Heart left ventricle (tissue), 16 donors: ENCODE results near the gene ITPR3. TPM values are rescaled to one million over a fixed set of nuclear protein-coding genes. Genes with fewer than 3 reads are reported as not detected.

ENCODE experiments used
- ATAC-seq, 4 donors: fragments of 200-7000 bp; cut with Tn5 transposase; one replicate each; pipeline ENCODE4 v1.9.1; 2020 to 2022; ENCODE audit warnings: moderate library complexity in 4 of 4, mild to moderate bottlenecking in 3 of 4, moderate number of reproducible peaks in 1 of 4
- DNase-seq, 5 donors: peaks; one replicate each; pipeline ENCODE4 v3.0.0-alpha.2; 2020
- H3K27ac ChIP-seq, 12 donors: fragments of 200-600 bp; sonication (generic) in 4 of 12; one replicate each; pipeline versions ENCODE4 v1.5.0 to v1.8.0; 2016 to 2022; ENCODE audit warnings: mild to moderate bottlenecking in 2 of 12
- H3K27me3 ChIP-seq, 9 donors: fragments of 200-600 bp; sonication (generic) in 2 of 9; one replicate each; pipeline versions ENCODE4 v1.5.1 to v1.8.0; 2016 to 2022; ENCODE audit warnings: mild to moderate bottlenecking in 3 of 9
- H3K36me3 ChIP-seq, 9 donors: fragments of 200-600 bp; sonication (generic) in 2 of 9; one replicate each; pipeline versions ENCODE4 v1.5.0 to v1.8.0; 2018 to 2022; ENCODE audit warnings: mild to moderate bottlenecking in 2 of 9
- H3K4me1 ChIP-seq, 12 donors: fragments of 200-600 bp; sonication (generic) in 4 of 12; one replicate each; pipeline versions ENCODE4 v1.5.0 to v1.8.0; 2016 to 2022; ENCODE audit warnings: mild to moderate bottlenecking in 3 of 12
- H3K4me3 ChIP-seq, 12 donors: fragments of 200-600 bp; sonication (generic) in 4 of 12; one replicate each; pipeline versions ENCODE4 v1.5.0 to v1.8.0; 2017 to 2022; ENCODE audit warnings: mild to moderate bottlenecking in 9 of 12, moderate library complexity in 4 of 12
- H3K9me3 ChIP-seq, 12 donors: fragments of 200-600 bp; sonication (generic) in 4 of 12; one replicate each; pipeline versions ENCODE4 v1.5.0 to v1.8.0; 2016 to 2022; ENCODE audit warnings: mild to moderate bottlenecking in 1 of 12
- POLR2A ChIP-seq, 2 donors: fragments of 450-650 bp; IDR thresholded peaks; one replicate each; pipeline ENCODE4 v1.6.1; 2017; ENCODE audit warnings: antibody characterized with exemption in 2 of 2, mild to moderate bottlenecking in 2 of 2, moderate library complexity in 2 of 2
- WGBS, 4 donors: extraction: QIAGEN DNeasy Blood & Tissue Kit in 2 of 4; methylation state at CpG; one replicate each; pipeline versions ENCODE4 v1.1.5 to v1.1.7; 2013 to 2018; 5-methylcytosine and 5-hydroxymethylcytosine counted together
- intact Hi-C, 10 donors: fragments of 100-400 bp; cut with DNase I; formaldehyde crosslinking; loops; one replicate each; pipeline versions ENCODE4 v1.11.1 to v1.14.2; 2022
- polyA plus RNA-seq, 2 donors: library from polyadenylated mRNA; stranded (reverse); fragments of 200-250 nt; gene quantifications; one replicate each; pipeline ENCODE4 v1.2.3, GENCODE V29; 2013
- total RNA-seq, 9 donors: library from RNA; depleted of rRNA in 2 of 9; stranded (reverse); fragments of >200 nt in 2 of 9; fragmentation: NEBNext Ultra II Directional in 3 of 9; extraction: Animal tissue kit (Norgen Biotek cat#: 25700) in 3 of 9; gene quantifications; one replicate each; pipeline versions ENCODE4 v1.1.0 to v1.2.4, GENCODE V29; 2016 to 2023
- TF ChIP-seq, protein P1 (sequence below), 12 donors: fragments of 200-600 bp; sonication (generic) in 4 of 12; IDR thresholded peaks; one replicate each; pipeline versions ENCODE4 v1.5.0 to v1.8.0; 2018 to 2022; ENCODE audit warnings: antibody characterized with exemption in 12 of 12, mild to moderate bottlenecking in 5 of 12
- donor health status: ischemic (EF 13 %, LVEDD 7.1; RV severe dilation, severe dysfunction).
- donor health status: healthy with polysubstance abuse.
- donor health status: DM: no; HTN: yes; CAD: no.
- donor health status: DM: no; HTN: no; CAD: no.
- donor health status: ischemic (EF 25% LVEDD 6.9; RV normal size, moderate dysfunction).
- donor health status: ischemic (EF 25% LVEDD 5.7; RV mildly dilated, moderate dysfunction).
- donor health status: healthy.
- donor health status: DM: yes; HTN: yes; CAD: no.
- donor health status: ischemic (EF 35%, LVEDD 5.7; RV mildly dilated, moderate dysfunction).
- donor health status: nonischemic (EF 11% LVEDD 7.7; RV severe dilation, severe dysfunction).
- donor health status: DM: yes; HTN: yes; CAD: no.
- donor health status: PGD.
- donor health status: ischemic (EF 29% LVEDD 5.4; RV normal size, mild dysfunction).
- donor health status: nonischemic (EF 23%, LVEDD 6.1; RV moderate dilation, normal function).

Gene ITPR3
- total and polyA plus RNA-seq, 11 donors: 4.8 to 33.5 (median 7.8) TPM

DNA sequence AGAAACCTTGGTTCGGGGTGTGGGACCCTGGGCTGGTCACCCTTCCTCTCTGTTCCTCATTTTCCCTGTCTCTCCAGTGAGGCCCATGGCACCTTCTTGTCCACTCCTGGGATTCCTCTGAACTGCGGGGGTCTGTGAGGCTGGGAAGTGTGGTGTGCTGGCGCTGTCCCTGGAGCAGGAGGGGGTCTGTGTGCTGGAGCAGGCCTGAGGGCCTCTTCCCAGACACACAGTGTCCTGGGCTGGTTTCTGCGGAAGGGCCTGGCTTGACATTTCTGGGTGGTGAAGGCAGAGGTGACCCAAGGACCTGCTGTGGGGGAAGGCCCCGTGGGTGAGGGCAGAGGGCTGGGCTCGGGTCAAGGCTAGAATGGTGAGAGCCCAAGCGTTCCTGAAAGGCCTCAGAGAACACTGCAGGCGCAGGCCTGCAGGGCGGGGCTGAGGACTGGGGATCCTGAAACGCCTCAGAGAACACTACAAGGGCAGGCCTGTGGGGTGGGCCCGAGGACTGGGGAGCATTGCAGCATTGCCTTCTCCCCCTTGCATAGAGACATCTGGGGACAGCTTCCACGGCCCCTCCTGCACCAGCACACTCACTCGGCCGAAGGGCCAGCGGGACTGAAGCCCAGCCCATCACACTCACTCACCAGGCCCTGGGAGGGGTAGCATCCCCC, 30.5 kb upstream of the ITPR3 start:
- TF ChIP-seq, protein P1, sequence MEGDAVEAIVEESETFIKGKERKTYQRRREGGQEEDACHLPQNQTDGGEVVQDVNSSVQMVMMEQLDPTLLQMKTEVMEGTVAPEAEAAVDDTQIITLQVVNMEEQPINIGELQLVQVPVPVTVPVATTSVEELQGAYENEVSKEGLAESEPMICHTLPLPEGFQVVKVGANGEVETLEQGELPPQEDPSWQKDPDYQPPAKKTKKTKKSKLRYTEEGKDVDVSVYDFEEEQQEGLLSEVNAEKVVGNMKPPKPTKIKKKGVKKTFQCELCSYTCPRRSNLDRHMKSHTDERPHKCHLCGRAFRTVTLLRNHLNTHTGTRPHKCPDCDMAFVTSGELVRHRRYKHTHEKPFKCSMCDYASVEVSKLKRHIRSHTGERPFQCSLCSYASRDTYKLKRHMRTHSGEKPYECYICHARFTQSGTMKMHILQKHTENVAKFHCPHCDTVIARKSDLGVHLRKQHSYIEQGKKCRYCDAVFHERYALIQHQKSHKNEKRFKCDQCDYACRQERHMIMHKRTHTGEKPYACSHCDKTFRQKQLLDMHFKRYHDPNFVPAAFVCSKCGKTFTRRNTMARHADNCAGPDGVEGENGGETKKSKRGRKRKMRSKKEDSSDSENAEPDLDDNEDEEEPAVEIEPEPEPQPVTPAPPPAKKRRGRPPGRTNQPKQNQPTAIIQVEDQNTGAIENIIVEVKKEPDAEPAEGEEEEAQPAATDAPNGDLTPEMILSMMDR (IDR thresholded peaks at IDR 0.05): no peak
- no peak for TF ChIP-seq POLR2A (IDR thresholded peaks at IDR 0.05)
- H3K36me3 ChIP-seq: no peaks in the 10 kb centered on the region
- WGBS, 4 donors: 66 to 80% (median 70%) methylated on average over 9 to 15 of the region's 15 CpGs
- no peaks in the 10 kb centered on the region for H3K9me3 ChIP-seq
- peaks cover 3 to 42% (median 29%) of the 10 kb centered on the region in 12 donors for H3K4me1 ChIP-seq
- H3K4me3 ChIP-seq: no peak overlapping the region
- ATAC-seq: peak in 2 of 4 donors; percentile 3 to 22
- intact Hi-C loops: loop anchor here in 6 of 10 donors (1.0 to 5.0 kb wide), 8 partner anchors 30 to 110 kb away; partner anchors contain the start of gene ITPR3 (in 1 of the 6)
- peak overlapping the region; percentile 54 to 94 (median 80) for H3K27ac ChIP-seq
- DNase-seq: no peak
- H3K27me3 ChIP-seq: no peaks in the 10 kb centered on the region

DNA sequence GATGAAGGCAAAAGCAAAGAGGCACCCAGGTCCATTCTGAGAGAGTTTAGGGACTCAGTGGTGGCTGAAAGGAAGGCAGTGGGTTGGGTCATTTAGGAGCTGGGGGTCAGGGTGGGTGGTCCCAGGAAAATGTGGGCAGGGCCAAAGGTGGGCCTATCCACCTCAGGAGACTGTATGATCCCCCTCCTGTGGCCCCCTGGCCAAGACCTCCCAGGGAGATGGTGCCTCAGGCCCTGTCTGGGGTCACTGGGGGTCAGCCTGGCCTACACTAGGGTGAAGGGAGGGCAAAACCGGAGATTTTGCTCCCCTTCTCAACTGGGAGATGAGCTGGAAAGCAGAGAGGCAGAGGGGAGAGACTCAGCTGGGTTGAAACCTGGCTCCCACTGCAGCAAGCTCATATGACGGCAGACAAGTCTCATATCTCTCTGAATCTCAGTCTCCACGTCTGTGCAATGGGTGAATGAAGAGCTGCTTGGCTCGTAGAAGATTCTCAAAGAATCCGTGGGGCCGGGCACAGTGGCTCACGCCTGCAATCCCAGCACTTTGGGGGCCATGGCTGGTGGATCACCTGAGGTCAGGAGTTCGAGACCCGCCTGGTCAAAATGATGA, 29.6 kb upstream of the ITPR3 start:
- WGBS, 4 donors: 97 to 99% (median 97%) methylated on average over 8 to 9 of the region's 9 CpGs
- peaks cover 3 to 36% (median 24%) of the 10 kb centered on the region in 12 donors for H3K4me1 ChIP-seq
- peak overlapping the region in 6 of 12 donors; percentile 63 to 94 (median 81) for H3K27ac ChIP-seq
- H3K9me3 ChIP-seq: no peaks in the 10 kb centered on the region
- H3K4me3 ChIP-seq: no peak overlapping the region
- DNase-seq (no peak), ATAC-seq (no peak)
- H3K27me3 ChIP-seq: no peaks in the 10 kb centered on the region
- intact Hi-C loops: loop anchor here in 5 of 10 donors (2.0 to 5.0 kb wide), 6 partner anchors 29 to 109 kb away; partner anchors contain the start of gene ITPR3 (in 1 of the 5)
- TF ChIP-seq, protein P1 (IDR thresholded peaks at IDR 0.05): no peak
- no peak for TF ChIP-seq POLR2A (IDR thresholded peaks at IDR 0.05)
- H3K36me3 ChIP-seq: no peaks in the 10 kb centered on the region

DNA sequence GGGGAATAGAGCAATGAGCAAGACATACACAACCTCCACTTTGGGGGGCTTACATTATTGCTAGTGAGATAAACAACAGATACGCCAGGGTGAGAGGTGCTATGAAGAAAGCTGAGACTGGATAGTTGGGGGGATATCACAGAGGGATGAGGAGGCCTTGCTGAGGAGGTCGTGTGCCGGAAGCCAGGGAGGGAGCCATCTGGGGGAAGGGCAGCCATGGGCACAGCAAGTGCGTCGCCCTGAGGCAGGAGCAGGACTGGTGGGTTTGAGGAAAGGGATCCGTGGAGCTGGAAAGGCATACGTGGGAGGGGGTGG, 28.9 kb upstream of the ITPR3 start:
- no peak for ATAC-seq
- Histone ChIP-seq H3K9me3 (no peaks in the 10 kb centered on the region), H3K27me3 (no peaks in the 10 kb centered on the region), H3K27ac (no peak overlapping the region), H3K4me1 (peaks cover 3 to 39% (median 24%) of the 10 kb centered on the region in 12 donors), H3K36me3 (no peaks in the 10 kb centered on the region), H3K4me3 (no peak overlapping the region)
- TF ChIP-seq, protein P1 (IDR thresholded peaks at IDR 0.05): no peak
- TF ChIP-seq POLR2A (IDR thresholded peaks at IDR 0.05): no peak
- intact Hi-C loops: loop anchor here in 1 of 10 donors (5.0 kb wide), 1 partner anchor 40 kb away; no protein-coding TSS in a partner anchor
- WGBS, 4 donors: 89 to 92% (median 90%) methylated on average over 7 of the region's 7 CpGs
- DNase-seq: no peak
